HG03280 (cell line): ENCODE data around the gene CENPA.
"Not testable (repeated sequence)": the region's sequence is repeated elsewhere in the genome, so short reads cannot be mapped to it uniquely, and the experiment has no call there.

Source experiments
- ATAC-seq: cut with Tn5 transposase; IDR thresholded peaks from one replicate; pipeline ENCODE4 v1.9.1; 2021; ENCODE audit warnings: mild to moderate bottlenecking, moderate library complexity; ENCODE audit not compliant: unreplicated experiment

CENPA gene

DNA sequence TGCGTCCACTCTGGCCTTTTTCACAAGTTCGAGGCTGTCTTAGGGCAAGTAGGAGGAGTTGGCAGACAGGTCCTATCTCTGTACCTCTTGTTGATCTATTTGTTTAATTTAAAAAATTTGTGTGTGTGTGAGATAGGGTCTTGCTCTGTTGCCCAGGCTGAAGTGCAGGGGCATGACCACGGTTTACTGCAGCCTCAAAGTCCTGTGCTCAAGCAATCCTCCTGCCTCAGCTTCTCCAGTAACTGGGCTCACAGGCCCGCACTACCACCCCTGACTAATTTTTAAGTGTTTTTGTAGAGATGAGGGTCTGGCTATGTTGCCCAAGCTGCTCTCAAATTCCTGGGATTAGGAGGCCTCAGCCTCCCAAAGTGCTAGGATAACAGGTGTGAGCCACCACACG lies 26.0 kb upstream of the CENPA start:
- no peak for ATAC-seq

DNA sequence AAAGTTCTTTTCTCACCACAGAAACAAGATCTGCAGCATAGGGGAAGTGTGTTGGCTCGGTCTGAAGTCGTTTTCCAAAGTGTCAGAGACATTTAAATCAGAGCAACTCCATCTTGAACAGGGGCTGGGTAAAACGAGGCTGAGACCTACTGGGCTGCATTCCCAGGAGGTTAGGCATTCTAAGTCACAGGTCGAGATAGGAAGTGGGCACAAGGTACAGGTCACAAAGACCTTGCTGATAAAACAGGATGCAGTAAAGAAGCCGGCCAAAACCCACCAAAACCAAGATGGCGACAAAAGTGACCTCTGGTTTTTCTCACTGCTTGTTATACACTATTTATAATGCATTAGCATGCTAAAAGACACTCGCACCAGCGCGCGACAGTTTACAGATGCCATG lies 24.9 kb upstream of the CENPA start:
- not testable (repeated sequence) for ATAC-seq

DNA sequence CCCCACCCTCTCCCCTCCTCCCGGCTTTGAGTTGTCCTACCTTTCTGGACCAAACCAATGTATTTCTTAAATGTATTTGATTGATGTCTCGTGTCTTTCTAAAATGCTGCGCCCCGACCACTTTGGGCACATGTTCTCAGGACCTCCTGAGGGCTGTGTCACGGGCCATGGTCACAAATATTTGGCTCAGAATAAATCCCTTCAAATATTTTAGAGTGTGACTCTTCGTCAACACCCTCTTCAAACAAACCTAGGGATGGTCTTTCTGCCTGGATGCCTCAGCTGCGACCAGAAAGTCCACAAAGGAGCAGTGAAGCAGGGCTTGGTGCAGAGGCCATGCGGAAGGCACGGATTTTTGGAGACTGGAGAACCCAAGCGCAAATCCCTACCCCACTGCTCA lies 22.8 kb upstream of the CENPA start:
- no peak for ATAC-seq

DNA sequence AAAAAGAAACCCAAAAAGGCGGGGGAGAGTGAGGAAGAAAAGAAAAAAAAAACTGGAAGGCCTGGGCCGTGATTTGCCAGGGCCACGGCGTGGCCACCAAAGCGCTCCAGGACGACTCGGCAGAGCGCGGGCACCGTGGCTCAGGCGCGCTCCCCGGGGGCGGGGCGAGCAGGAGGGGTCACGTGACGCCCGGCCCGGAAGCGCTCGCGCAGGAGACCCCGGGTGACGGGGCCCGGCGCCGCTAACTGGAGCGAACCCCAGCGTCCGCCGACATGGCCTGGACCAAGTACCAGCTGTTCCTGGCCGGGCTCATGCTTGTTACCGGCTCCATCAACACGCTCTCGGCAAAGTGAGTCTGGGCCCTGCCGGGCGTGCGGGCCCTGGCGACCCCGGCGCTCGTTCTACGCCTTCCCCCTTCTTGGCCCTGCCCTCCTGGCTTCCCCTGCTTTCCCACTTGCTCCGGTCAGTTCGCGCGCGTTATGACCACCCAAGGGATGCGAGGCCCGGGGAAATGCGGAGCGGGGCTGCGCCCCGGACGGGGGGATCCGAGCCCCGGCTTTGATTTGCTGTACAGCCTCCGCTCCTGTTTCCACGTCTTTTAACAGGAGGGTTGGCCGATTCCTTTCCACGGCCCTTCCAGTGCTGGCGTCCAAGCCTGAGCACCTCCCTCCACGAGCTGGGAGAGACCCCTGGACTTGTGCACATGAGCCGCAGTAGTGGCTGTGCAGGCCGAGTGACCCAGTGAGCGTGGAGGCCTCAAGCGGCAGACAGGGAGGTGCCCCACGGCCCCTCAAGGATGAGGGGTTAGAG lies 21.6 kb upstream of the CENPA start, which contains the start of gene SLC35F6:
Gene SLC35F6, plus strand, starts transcription at position 207 of the 810 bp plus-strand sequence. Its CDS starts 66 bp downstream, at position 273.
- peak; percentile 84 for ATAC-seq

DNA sequence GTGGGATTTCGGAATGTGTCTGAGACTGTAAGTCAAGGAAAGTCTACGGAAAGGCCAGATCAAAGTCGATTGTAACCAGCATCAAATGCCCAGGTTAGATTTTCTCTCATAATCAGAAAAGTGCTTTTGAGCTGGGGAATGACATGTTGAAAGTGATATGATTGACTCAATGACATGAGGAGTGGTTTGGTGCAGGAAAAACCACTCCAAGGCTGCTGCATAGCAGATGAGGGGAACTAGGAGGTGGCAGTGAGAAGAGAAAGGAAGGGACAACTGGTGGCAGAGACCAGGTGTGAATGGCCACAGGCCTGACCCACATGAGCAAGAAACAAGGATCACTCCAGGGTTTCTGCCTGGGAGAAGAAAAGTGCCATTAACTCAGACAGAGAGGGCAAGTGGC lies 20.9 kb upstream of the CENPA start:
- ATAC-seq, result no peak

DNA sequence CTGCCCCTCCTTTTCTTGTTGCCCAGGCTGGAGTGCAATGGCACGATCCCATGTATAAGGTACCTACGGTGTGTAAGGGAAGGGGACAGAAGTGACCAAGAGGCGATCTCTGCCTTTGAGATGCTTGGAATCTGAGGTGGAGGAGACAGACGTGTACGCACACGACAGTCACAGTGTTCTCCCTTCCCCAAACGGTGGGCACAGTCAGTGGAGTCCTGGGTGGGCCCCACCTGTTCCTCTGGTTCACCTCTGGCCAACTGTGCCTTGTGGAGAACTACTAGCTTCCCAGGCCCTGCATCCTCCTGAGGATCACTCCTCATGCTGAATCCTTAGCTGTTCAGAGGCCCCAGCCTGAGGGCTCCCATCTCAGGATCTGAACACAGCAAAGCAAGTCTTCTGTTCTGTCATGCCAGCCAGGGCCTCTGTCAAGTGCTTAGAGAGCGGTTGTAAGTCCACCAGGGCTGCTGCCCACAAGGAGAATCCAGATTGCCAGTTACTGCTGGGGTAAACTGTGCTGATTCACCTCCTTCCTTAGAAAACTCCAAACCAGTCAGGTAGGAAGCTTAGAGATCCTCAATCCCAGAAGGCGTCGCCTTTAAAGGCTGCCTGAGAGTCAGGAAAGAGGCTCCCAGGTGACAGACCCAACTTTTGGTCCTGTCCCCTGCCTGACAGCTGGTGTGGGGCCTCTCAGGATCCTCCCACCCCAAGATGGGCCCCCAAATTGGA lies 20.2 kb upstream of the CENPA start:
- no peak for ATAC-seq

DNA sequence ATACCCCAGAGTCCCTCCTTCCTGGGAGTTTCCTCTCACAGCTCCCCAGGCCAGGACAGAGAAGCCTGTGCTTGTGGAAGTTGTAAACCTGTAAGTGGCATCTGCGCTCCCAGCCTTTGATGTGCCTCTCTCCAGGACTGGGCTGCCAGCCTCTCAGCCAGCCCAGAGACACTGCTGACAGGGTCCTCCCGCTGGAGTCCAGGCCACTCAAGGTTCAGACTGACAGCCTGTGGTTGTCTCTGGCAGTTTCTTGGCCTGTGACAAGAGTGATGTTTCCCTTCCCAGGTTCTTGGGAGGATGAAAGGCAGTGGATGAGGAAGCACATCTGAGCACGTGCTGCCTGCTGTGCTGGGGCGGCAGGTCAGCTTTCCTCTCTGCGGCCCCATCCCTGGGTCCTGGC lies 18.7 kb upstream of the CENPA start:
- ATAC-seq, result no peak

DNA sequence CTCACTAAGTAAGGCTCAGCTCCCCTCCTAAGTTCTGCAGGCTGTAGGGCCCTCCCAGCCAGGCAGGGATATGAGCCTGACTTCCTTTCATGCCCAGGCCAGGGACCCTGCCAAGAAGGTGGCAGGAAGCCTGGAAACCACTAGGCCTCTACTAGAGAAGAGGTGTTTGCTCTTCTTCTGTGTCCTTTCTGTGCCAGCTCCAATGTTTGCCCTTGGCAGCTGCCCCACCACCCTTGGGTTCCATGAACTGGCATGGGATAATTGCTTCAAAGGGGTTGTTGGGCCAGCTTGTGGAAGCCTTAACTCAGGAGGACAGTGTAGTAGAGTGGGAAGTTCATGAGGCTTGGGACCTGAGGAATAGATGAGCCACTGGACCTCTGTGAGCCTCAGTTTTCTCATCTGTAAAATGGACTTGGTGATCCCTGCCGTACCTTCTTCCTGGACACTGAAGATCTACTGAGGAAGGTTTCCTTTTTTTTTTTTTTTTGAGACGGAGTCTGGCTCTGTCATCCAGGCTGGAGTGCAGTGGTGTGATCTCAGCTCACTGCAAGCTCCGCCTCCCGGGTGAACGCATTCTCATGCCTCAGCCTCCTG lies 17.9 kb upstream of the CENPA start:
- no peak for ATAC-seq

DNA sequence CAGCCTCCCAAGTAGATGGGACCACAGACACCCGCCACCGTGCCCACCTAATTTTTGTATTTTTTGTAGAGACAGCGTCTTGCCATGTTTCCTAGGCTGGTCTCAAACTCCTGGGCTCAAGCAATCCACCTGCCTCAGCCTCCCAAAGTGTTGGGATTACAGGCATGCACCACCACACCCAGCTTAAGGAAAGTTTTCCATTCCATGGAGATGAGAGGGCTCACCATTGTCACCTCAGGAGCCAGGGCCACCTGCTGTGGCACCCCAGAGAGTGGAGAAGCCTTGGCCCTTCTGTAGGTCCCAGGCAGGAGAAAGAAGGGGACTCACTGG lies 17.1 kb upstream of the CENPA start:
- no peak for ATAC-seq

DNA sequence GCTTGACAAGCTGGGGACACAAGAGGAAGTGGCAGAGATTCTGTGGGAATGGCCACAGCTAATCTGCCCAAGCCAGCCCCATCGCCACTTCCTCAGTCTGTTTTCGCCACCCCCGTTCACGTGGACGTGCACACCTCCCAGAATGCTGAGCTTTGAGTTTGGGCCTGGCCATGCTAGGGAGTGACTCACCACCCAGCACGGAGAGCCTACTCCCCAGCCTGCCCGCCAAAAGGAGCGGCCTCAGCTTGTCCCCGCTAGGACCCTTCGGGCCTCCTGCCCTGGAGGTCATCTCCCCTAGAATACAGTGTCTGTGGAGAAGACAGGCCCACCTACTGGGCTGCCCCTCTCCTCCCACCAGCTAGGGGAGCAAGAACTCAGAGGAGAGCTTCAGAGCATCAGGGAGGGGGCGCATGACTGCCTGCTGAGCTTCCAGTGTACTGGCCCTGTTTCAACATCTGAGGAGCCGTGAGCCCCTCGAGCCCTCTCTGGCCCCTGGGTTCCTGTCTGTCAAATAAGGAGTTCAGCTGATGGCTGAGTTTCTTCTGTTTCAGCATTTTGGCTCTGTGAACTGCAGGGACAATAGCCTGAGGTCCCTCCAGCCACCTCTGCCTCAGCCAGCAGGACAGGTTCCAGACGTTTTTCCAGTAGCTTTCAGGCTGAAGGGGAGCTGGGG lies 16.6 kb upstream of the CENPA start:
- ATAC-seq, result no peak

DNA sequence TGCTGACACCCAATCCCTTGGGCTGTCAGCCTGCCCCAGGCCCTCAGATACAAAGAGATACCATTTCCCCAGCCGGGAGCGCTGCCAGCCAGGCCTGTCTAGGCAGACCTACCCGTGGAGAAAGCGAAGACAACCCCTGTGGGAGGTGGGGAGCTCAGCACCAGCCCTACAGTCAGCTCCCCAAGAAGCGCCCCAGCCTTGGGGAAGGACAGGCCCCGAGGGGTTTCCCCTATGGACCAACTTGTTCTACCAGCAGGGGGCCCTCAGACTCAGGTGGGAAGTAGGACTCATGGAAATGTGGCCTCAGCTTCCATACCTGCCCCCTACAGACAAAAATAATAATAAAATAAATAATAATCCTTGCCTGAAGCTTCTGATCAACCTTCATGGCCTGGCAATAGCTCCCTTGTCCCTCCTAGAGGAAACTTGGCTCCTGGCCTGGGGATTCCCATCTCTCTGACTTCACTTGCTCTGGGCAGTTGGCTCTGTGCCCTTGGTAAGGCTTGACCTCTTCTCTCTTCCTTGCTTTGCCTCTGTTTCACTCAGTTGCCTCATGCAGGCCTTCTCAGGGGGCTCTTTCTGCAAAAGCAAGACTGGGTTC lies 14.8 kb upstream of the CENPA start:
- ATAC-seq, result no peak

DNA sequence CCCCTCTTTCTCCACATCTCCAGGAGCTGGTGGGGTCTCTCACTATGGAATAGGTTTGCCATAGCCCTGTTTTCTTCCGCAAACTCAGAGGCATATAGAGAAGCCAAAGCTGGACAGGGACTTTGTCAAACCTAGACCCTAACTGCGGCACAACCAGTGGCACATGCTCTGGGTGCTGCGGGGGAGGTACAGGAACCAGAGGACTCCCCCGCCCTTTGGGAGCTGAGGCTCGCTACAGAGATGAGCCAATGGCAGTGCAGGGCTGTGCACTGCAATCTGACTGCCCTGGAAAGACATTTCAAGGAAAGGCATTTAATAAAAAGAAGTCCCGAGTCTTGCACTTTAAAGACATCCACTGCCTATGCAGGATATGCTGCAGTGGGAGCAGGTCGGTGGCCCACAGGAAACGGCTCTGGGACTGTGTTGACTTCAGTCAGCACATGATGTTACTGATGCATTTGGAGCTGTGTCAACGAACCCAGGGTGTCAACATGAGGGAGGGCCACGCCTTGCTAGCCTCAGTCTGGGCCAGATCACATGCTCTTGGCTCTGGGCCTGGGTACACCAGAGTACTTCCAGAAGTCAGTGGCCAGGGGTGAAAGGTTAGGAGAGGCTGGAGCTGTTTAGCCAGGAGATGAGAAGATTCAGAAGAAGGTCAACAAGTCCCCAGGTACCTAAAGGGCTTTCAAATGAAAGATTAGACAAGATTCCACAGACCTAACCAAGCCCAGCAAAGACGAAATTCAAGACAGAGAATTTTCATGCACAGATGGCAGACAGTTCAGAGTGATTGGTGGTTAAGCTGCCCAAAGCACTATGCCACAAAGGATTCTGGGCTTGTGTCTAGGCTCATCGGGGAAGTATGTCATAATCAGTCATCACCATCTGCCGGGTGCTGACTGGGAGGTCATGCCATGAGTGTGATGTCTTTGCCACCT lies 13.5 kb upstream of the CENPA start:
- ATAC-seq, result no peak

DNA sequence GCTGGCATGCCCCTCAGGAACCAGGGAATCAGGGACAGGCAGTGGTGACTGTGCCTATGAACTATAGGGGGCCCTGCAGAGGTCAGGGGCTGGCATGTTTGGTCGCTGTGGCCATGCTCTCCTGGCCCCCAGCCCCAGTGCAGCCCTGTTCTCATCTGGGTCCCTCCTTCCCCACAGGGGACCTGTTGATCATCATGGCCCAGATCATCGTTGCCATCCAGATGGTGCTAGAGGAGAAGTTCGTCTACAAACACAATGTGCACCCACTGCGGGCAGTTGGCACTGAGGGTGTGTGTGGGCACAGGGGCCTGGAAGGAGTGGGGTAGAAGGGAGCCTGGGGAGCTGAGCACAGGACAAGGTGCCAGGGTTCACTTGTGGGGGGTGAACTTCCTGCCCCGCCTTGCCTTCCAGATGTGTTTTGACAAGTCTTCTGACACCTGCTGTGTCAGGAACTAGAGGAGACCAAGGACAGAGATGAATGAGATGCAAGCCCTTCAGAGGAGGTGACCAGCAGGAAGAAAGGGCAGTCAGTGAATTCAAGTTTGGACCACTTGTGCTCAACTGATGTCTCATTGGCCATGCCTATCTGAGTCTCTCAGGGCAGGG lies 9.6 kb upstream of the CENPA start:
- no peak for ATAC-seq

DNA sequence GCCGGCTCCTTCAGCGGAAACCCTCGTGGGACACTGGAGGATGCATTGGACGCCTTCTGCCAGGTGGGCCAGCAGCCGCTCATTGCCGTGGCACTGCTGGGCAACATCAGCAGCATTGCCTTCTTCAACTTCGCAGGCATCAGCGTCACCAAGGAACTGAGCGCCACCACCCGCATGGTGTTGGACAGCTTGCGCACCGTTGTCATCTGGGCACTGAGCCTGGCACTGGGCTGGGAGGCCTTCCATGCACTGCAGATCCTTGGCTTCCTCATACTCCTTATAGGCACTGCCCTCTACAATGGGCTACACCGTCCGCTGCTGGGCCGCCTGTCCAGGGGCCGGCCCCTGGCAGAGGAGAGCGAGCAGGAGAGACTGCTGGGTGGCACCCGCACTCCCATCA lies 7.8 kb upstream of the CENPA start:
- ATAC-seq, result no peak

DNA sequence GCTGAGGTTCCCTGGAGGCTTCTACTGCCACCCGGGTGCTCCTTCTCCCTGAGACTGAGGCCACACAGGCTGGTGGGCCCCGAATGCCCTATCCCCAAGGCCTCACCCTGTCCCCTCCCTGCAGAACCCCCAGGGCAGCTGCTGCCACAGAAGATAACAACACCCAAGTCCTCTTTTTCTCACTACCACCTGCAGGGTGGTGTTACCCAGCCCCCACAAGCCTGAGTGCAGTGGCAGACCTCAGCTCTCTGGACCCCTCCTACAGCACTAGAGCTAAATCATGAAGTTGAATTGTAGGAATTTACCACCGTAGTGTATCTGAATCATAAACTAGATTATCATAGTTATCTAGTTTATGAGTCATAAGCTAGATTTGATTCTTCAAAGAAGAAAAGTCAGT lies 7.3 kb upstream of the CENPA start:
- ATAC-seq, result no peak

DNA sequence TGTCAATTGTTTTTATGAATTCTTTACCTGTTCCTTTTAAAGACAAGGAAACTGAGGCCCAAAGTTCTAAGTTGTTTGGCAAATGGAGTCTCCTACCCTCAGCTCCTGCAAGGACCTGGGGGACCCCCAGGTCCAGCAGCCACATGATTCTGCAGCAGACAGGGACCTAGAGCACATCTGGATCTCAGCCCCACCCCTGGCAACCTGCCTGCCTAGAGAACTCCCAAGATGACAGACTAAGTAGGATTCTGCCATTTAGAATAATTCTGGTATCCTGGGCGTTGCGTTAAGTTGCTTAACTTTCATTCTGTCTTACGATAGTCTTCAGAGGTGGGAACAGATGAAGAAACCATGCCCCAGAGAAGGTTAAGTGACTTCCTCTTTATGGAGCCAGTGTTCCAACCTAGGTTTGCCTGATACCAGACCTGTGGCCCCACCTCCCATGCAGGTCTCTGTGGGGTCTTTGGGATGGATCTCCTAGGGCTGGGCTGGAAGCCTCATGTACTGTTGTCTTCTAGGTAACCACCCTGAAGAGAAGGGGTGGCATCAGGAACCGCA lies 5.6 kb upstream of the CENPA start:
- no peak for ATAC-seq

DNA sequence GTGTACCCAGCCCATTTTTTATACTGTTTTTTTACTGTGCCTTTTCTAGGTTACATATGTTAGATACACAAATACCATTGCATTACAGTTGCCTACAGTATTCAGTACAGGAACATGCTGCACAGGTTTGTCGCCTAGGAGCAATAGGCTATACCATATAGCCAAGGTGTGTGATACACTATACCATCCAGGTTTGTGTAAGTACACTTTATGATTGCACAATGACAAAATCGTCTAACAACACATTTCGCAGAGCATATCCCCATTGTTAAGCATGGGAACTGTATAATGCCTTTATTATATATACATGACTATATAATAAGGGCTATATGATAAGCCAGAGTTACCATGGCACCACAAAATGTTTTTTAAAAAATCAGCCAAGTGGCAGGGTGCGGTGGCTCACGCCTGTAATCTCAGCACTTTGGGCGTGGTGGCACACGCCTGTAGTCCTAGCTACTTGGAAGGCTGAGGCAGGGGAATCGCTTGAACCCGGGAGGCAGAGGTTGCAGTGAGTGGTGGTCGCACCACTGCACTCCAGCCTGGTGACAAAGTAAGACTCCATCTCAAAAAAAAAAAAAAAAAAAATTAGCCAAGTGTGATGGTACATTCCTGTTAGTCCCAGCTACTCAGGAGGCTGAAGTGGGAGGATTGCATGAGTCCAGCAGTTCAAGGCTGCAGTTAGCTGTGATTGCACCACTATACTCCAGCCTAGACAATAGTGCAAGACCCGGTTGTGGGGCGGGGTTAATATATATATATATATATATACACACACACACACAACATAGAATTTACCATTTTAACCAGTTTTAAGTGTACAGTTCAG lies 2.8 kb upstream of the CENPA start:
- ATAC-seq, result no peak

DNA sequence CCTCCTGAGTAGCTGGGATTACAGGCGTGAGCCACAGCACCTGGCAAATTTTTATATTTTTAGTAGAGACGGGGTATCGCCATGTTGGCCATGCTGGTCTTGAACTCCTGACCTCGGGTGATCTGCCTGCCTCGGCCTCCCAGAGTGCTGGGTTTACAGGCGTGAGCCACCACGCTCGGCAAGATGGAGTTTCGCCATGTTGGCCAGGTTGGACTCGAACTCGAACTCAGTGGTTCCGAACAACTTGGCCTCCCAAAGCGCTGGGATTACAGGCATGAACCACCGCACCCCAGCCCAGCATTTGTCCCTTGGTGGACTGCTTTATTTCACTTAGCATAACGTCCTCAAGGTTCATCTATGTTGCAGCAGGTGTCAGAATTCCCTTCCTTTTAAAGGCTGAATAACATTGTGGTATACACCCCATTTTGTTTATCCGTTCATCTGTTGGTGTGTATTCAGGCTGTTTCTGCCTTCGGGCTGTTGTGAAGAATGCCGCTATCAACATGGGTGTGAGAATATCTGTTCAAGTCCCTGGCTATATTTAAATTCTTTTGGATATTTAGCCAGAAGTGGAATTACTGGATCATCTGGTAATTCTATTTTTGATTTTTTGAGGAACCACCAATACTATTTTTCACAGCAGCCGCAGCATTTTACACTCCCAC lies 1.2 kb upstream of the CENPA start:
- ATAC-seq, result no peak
